ENCODE results near the gene ADD1. TPM values are rescaled to one million over a fixed set of nuclear protein-coding genes. Genes with fewer than 3 reads are reported as not detected.

The ADD1 gene
- polyA plus RNA-seq, 4 donors = 158 to 262 (median 177) TPM

DNA sequence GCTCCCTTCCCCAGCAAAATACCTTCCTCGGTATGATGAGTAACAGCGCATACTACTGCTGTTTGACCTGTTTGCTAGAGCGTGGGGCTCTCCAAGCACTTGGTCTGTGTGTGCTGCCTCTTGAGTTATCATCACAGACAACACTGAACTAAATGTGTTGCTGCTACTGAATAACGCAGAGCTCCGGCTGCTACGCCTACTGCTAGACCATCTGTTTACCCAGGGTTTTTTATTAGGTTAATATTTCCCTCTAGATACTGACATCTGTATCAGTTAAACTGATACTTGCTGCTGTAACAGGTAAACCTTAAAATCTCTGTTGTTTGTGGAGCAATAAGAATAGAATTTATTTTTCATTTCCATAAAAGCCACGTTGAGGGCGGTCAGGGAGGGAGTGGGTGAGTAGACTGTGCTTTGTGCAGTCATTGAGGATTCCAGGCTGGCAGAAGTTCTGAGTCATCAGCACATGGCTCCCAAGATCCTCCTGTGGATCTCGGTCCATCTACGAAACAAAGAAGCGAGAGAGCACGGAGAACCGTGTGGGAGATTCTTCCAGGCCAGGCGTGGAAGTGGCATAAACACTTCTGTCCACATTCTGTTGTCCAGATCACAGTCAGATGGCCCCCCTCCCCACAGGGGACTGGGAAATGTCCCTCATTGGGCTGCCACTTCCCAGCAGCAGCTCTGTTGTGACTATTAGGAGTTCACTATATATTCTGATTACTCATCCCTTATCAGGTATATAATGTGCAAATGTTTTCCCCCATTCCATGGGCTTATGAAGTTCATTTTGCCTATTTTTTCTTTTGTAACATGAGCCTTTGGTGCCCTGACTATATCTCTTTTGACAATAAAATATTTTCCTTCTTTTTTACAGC lies 133.8 kb downstream of the ADD1 start:
- WGBS, 3 donors = 81 to 83% (median 82%) methylated on average over 14 of the region's 14 CpGs
- no peaks in the 10 kb centered on the region for H3K27me3 ChIP-seq (ENCODE audit: control insufficient read depth in 3 of 3, insufficient read depth in 3 of 3, low read length in 3 of 3)
- peaks cover 0 to 22% of the 10 kb centered on the region in 2 donors for H3K9me3 ChIP-seq (ENCODE audit: control insufficient read depth in 2 of 2, insufficient read depth in 1 of 2, low read depth in 1 of 2, low read length in 1 of 2)
- H3K4me1 ChIP-seq (ENCODE audit: control insufficient read depth in 3 of 3, insufficient read depth in 2 of 3, low read depth in 1 of 3, low read length in 2 of 3) = no peaks in the 10 kb centered on the region
- no peak for FAIRE-seq
- no peaks in the 10 kb centered on the region for H3K36me3 ChIP-seq (ENCODE audit: control insufficient read depth in 3 of 3, insufficient read depth in 2 of 3, low read depth in 1 of 3, low read length in 3 of 3)
- no peak overlapping the region for H3K4me3 ChIP-seq (ENCODE audit: low read depth in 1 of 3, low read length in 3 of 3)
- DNase-seq = no peak
- no peak overlapping the region for H3K27ac ChIP-seq (ENCODE audit: low read depth in 1 of 3, low read length in 2 of 3)

Other genes starting within 250 kb of the ADD1 start
- gene TNIP2, start 87.5 kb upstream of the ADD1 start, polyA plus RNA-seq = 100 to 1,000 TPM in 1 of 4 donors, 10 to 100 TPM in 3; 30.1 to 109 (median 60.3) TPM
- gene SH3BP2, start 50.8 kb upstream of the ADD1 start, polyA plus RNA-seq = 10 to 100 TPM in 3 of 4 donors, 1 to 10 TPM in 1; 8.9 to 38.0 (median 23.6) TPM
- 10 to 100 TPM in 3 of 4 donors, 1 to 10 TPM in 1; 10.0 to 26.3 (median 17.9) TPM for gene NOP14, start 119.6 kb downstream of the ADD1 start, polyA plus RNA-seq
- 1 to 10 TPM; 1.1 to 3.8 (median 2.3) TPM for gene GRK4, start 119.7 kb downstream of the ADD1 start, polyA plus RNA-seq
- gene HTT-AS, start 230.7 kb downstream of the ADD1 start, polyA plus RNA-seq = not detected
- gene HTT, start 230.8 kb downstream of the ADD1 start, polyA plus RNA-seq = 10 to 100 TPM; 10.3 to 28.8 (median 14.8) TPM